ENCODE results near the gene MAP3K20.
"Not testable (repeated sequence)": the region's sequence is repeated elsewhere in the genome, so short reads cannot be mapped to it uniquely, and the experiment has no call there.

MAP3K20 gene

DNA sequence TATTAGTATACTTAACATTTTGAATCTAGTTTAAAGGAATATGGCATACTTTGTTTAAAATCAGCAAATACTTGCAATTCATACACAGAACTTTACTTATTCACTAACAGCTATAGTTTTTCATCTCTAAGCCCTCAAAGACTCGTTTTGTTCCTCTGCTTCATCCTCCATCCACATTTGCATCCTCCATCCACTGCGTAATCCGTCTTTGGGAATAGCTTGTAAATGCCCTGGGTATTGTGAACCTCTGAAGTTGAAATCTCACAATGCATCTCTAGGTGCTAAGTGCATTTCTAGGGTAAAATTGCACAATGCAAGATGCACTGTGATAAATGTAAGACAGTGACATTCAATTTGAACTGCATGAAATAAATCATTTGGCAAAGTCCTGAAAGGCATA, 163.2 kb downstream of the MAP3K20 start:
- DNase-seq, result no peak

DNA sequence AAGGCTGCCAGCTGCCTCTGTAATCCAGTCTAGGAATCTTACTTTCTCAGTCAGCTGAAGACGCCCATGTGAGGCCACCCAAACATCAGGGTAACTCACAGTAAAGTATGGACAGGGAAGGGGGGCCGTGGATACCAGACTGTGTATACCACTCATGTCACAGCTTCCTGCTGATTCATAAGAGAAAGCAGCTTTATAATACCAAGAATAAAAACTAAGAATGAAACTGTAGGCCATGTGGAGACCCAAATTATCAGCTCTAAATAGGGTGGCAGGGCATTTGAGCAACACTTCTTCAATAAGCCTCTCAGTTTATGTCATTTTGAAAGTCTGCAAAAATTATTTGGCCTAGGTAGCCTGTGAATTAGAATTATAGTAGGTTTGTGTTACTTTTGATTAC, 164.0 kb downstream of the MAP3K20 start:
- DNase-seq, result no peak

DNA sequence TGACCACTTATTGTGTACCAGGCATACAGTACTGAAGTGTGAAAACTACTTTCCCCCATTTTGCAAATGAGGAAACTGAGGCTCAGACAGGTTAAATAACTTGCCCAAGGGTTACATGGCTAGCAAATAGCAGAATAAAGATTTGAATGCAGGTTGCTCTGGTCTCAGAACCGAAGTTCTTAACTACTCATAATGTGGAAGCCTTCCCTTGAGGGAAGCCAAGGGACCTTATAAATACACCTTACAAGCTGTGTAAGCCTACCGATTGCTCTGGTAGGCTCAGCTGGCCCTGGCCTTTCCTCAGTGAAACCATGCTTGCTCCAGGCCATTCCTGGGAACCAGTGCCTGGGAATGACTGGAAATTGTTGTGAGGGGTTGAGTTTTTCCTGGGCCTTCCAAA, 164.4 kb downstream of the MAP3K20 start:
- DNase-seq, result no peak

DNA sequence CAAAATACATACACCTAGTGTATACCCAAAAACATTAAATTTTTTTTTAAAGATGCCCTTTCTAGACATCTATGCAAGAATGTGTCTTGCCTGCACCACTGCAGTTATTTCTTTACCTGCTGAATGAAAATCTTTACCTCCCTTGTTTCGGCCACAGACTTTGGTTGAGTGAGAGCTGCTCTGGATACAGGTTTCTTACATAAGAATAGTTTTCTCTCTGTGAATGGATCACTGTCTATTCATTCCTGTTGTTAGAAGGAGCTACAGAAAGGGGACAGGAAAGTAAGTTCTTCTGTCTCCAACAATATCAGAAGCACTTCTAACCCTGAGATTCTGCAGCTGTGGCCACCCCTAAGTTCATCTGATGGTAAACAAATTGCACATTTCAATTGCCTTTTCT, 166.0 kb downstream of the MAP3K20 start:
- DNase-seq, result no peak

DNA sequence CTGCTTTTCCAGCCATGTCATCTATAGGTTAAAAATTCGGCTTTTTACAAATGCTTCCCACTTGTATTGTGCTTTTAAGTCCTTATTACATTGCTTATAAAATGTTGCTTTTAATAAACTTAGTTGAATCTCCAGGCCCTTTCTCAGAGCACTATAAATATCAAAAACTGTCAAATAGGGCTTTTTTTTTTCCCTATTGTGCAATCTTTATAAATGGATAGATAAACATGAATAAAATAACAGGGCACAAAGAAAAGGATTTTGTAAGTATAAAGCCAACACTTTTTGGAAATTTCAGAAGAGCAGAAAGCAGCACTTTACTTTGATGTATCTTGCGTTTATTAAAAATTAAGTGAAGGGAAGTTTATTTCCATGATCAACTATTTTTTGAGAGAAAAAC, 171.5 kb downstream of the MAP3K20 start:
- no peak for DNase-seq

DNA sequence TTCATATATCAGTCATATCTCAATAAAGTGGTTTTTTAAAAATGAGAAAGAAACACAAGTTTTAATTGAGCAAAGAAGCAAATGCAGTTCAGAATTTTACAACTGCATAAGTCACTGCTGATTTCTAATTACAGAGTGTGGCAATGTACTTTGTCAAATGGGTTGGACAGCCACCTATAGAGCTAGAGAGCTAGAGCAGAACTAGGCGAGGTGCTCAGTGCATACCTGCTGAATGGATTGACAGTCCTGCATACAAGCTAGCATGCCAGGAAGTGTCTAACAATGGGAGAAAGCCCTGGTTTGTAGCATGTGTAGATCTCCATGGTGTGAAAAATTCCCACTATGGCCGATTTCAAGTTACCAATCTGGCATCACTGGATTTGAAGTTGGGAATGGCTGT, 172.7 kb downstream of the MAP3K20 start:
- DNase-seq, result no peak

DNA sequence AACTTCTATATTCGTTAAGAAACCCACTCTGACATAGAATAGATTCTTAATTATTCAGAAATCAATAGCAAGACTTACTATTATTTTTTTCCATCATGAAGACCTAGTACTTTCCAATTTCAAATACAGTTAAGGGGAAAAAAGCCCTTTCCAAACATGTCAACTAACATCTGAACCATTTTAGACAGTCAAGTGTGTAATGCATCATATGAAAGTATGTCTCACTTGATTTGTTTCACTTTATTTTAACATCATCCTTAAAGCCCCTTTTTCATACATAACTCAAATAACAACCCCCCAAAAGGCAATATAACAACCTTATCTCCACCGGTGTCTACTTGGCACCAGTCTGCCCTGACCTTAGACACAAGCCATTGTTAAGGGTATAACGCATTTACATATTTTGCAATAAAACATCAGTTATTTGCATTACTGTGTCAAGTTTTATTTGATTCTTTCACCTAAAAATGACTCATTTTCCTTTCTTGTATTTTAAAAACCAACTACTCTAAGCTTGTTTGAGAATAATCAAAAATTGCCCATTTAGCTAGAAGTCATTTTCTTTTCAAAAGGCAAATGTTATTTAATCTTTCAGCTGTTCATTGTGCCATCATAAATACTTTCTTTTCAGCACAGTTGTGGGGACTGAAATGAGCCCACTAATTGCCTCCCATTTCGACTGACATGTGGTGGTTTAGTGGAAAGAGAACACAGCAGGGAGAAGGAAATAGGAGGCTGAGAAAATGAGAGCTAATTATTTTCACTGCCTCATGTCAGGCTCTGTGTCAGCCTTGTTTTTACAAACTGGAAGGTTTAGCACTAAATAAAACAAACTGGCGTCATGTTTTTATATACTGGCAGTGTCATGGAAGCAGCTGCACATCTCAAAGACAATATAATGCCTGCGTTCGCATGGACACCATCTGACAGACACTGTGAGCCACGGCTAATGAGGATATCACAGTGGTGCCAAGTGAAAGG, 174.3 kb downstream of the MAP3K20 start:
- no peak for DNase-seq

DNA sequence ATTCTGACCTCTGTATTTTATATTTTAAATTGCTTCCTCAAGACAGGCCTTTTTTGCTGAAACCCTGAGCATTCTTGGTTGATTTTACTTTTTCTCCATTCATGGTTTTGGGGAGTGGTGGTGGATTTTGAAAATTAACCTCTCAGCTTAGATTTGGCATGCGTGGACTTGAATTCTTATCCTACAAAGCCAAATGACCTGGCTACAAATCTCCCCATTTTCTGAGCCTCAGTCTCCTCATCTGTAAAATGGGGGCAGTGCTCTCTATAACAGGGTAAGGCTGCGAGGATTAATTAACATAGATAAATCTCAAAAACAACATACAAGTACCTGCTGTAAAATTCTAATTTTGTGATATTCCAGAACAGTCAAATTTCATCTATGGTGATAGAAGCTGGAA, 175.6 kb downstream of the MAP3K20 start:
- no peak for DNase-seq

DNA sequence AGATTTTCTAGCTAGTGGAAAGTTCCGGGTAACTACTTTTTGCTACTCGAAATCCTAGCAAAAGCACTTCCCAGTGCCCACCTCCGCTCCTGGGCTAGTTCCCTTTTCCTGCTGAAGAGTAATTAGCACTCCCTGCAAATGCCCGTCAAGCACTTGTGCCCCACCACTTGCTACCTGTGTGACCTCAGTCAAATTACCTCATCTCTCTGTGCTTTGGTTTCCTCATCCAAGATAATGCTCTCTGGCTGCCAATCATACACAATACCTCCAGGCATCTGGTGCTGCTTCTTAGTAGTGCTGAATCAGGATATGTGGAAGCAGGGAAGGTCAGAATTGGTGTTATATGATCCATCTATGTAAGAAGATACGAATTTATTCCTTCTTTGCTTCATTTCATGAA, 176.9 kb downstream of the MAP3K20 start:
- no peak for DNase-seq

DNA sequence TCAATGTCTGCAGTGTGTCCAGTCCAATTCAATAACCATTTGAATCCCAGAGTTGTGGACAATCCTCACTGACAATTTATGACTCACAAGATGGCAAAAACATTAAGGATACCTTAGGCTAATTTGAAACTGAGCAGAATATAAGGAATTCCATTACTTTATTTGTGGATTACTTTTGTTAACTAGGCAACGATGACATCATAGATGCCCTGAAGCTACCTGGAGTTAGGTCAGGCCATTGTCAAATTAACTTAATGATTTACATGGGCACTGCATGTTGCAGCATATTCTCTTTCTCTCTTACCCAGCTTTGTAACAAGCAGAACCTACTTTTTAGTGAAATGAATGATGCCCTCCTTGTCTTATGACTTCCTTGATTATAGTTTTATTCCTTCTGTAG, 179.0 kb downstream of the MAP3K20 start:
- no peak for DNase-seq

DNA sequence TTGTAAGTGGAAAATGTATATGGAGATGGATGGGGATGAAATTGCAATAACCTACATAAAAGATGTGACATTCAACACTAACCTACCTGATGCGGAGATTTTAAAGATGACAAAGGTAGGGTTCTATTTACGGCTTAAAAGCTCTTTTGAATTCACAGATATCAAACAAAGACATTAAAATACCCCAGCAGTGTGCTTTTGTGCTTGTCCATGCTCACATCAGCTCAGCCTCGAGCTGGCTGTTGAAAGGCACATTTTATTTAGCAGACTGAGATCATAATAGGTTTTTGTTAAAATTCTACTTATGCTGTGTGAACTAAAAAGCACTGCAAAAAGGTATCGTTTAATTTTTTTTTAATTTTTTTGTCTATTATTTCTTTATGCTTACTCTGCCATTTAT, 183.1 kb downstream of the MAP3K20 start:
- no peak for DNase-seq

DNA sequence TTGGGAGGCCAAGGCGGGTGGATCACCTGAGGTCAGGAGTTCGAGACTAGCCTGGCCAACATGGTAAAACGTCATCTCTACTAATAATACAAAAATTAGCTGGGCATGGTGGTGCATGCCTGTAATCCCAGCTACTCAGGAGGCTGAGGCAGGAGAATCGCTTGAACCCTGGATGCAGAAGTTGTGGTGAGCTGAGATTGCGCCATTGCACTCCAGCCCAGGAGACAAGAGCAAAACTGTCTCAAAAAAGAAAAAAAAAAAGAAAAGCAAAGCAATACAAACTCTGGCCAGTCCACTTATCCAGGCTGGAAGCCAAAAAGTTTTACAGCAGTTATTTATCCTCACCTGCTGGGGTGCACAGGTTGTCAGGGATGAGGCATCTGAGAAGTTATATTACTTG, 186.7 kb downstream of the MAP3K20 start:
- DNase-seq, result not testable (repeated sequence)

DNA sequence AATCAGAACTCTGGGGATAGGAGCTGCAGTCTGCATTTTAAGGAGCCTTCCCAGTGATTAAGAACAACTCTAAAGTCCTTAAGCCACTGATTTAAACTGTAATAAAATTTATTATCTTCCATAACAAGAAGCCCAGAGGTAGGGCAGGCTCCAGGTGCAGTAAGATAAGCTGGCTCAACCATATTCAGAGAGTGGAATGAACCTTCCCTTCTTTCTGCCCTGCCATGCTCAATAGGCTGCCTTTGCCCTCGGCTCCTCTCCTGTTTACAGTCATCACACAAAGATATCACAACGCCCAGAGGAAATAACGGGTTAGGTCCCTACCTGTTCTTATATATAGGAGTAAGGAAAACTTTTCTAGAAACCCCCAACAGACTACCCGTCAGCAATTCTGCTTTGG, 188.5 kb downstream of the MAP3K20 start:
- no peak for DNase-seq

DNA sequence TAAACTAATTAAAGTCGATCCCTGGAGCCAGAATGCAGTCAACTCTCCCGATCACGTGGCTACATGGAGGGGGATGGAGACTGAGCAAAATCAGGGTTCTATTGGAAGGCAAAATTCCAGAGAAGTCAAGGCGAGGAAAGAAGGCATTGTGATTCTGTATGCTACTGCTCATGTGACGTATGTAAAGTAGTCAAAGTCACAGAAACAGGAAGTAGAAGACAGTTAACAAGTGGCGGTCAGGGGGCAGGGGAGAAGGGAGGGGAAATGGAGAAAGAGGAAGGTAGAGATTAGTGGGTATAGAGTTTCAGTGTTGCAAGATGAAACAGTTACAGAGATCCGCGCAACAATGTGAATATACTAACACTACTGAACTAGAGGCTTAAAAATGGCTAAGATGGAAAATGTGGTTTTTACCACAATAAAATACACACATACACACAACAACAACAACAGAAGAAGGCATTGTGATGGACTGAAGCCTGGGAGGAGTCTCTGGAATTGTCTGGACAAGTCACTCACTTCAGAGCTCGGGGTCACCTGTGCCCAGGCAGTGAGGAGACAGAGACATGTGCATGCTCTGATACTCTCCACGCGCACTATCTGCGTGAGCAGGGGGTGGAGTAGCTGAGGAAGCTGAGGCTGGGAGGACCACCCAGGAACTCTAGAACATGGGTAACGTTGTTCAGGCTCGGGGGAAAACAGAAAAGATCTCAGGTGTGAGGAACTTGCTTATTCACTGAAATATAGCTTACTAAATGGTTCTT, 189.1 kb downstream of the MAP3K20 start:
- peak; percentile 96 for DNase-seq

DNA sequence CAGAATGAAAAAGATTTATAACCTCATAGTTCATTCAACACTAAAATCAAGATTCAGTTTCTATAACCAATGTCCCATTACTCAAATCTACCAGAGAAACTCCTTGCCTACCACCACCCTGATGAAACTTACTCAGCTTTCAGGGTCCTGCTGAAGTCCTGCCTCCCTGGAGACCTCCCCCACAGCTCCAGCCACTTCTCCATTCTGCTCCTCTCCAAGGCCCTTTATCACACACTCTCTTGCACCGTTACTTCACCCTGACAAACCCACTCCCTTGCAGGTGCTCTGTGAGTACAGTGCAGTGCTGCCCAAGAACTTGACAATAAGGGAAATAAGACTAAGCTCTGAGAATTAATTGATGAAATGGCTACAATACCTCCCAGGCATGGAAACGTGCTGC, 195.5 kb downstream of the MAP3K20 start:
- DNase-seq, result no peak

DNA sequence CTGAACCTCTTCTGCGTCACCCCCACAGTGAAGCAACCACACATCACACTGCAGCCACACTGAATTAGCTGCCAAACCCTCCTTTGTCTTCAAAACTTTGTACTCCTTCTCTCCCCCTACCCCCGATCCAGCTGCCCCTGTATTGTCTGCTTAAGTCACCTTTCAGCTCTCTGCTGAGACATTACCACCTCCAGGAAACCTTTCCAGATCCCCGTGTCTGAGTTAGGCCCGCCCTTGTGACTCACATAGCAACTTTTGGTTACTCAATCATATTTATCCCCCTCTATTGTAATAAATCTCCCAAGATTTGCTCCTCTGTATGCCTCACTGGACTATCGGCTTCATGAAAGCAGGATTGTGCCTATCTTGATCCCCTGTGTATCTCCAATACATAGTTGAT, 196.2 kb downstream of the MAP3K20 start:
- no peak for DNase-seq

DNA sequence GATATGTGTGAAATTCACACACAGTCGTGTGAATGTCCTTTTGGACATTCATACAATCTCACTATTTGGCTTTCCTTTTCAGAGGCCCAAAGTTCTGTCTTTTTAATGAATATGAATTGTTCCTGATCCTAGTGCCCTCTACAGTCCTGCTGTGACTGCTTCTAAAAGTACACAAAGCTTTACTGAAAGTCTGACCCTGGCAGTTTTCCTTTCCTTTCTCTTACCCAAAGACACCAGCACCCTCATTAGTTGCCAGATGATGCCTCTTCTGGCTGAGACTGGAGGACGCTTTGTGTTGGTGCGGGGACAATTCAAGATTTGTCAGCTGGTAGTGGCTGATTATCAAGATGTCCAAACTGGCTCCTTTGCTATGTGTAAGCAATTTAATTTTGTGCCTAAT, 197.2 kb downstream of the MAP3K20 start:
- no peak for DNase-seq

DNA sequence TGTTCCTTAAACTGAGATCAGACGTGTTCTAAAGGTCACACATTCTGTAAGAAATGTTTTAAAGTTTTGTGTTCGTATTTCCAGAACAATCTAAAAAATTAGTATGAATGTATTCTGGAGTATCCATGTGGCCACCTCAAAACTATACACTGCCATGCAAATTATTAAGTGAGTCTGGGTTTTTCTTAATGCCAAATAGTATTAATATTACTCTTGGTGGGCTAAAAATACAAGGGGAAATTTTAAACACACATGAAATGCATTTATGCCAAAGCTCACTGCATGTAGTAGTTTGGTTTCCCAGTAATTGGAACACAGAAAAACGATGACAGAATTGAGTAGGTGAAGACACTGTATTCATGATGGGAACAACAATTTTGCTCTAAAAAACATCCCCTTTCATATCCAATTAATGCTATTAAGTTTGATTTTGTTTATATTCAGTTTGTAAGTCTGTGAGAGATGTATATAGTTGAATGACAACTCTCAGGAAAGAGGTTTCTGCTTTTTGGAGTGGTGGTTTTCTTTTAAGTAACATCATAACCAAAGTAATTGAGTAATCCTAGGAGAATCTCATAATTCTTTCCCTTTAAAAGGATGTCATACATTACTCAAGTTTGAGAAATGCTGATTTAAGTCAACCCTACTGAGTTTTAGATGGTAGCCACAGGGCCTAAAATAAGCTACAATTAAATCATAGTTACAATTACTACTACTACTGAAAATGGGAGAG, 203.3 kb downstream of the MAP3K20 start:
- DNase-seq, result no peak

DNA sequence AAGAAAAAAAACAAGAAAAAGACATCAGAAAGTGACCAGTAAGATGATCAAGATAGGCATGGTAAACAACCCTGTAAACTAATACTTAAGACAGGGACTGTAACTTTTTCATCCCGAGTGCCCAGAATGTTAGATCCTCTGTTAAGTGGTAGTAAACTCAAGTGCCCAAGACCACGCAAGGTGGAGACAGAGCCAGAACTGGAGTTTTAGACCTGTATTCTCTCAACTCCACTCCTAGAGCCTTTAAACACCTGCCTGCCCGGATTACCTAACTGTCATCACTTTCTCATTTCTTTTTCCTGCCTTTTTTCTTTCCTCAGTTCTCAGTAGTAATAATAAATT, 203.9 kb downstream of the MAP3K20 start:
- DNase-seq, result no peak

DNA sequence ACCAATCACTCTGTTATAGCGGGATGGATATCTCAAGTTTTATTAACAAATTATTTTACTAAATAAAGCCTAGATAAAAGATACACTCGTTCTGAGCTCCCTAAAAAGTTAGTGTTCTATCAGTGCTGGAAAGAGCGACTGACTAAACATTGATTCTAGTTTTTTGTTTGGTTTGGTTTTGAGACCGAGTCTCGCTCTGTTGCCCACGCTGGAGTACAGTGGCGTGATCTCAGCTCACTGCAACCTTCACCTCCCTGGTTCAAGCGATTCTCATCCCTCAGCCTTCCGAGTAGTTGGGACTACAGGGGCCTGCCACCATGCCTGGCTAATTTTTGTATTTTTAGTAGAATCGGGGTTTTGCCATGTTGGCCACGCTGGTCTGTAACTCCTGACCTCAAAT, 205.2 kb downstream of the MAP3K20 start:
- no peak for DNase-seq

DNA sequence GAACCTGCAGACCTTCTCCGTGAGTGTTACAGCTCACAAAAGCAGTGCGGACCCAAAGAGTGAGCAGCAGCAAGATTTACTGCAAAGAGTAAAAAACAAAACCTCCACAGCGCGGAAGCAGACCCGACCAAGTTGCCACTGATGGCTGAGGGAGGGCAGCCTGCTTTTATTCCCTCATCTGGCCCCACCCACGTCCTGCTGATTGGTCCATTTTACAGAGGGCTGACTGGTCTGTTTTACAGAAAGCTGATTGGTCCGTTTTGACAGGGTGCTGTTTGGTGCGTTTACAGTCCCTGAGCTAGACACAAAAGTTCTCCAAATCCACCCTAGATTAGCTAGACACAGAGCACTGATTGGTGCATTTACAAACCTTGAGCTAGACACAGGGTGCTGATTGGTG, 206.3 kb downstream of the MAP3K20 start:
- DNase-seq, result not testable (repeated sequence)

DNA sequence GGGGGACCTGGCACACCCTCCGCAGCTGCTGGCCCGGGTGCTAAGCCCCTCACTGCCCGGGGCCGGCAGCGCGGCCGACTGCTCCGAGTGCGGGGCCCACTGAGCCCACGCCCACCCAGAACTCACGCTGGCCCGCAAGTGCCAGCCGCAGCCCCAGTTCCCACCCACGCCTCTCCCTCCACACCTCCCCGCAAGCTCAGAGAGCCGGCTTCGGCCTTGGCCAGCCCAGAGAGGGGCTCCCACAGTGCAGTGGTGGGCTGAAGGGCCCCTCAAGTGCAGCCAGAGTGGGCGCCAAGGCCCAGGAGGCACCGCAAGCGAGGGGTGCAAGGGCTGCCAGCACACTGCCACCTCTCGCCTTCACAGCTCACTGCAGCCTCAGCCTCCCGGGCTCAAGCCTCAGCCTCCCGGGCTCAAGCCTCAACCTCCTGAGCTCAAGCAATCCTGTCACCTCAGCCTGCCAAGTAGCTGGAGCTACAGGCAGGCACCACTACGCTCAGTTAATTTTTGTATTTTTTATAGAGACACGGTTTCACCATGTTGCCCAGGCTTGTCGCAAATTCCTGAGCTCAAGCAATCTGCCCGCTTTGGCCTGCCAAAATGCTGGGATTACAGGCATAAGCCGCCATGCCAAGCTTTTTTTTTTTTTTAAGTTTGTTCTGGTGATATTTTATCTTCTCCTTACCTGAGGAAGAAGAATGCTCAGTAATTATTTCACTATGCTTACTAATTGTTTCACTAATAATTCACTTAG, 207.3 kb downstream of the MAP3K20 start:
- DNase-seq, result no peak
